NCI-H1092 (cell line): ENCODE data around the gene DPYD.

ENCODE experiments used
- DNase-seq: peaks from one replicate; lab custom pipeline; 2025; lab: John Stamatoyannopoulos, UW

DPYD gene

DNA sequence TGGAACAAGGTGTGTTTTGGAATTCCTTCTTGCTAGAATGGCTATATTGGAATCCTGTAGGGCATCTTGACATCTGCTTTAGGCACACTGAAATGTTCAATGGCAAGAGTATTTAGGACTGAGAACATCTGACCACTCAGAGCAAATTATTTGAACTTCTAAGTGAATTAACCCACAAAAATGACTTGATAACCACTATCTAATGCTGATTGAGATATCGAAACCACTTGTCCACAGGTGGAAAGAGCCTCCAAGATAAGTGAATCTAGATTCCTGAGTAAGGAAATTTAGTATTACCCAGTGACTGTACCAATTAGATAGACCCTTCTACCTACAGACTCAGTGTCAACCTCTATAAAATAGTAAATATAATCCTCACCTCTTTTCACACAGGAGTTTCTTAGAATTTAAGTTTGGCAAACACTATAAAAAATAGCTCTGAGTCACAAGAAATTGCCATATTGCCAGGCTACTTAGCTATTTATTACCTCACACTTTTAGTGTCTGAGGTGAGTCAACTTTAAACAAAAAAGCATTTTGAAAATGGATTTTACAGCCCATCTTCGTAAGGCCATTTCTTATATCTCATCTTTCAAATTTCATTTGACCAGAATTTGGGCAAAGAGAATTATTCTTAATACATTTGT is 777.5 kb downstream of the DPYD start:
- no peak for DNase-seq

DNA sequence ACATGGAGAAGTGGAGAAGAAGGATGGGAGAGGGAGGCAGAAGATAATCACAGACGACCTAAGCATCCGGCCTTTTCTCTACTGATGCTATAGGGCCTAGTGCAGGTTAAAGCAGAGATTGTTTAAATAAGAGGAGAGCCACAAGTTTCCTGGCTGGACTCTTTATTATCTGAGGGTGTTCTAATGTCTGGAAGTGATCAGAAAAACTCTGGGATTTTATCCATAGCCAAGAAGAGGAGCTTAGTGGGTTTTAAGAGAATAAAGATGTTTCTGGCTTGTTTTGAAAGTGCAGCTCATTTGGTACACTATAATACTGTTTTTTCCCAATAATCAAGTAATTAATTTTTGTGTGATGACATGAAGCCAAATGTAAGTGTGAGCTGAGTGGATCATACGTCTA is 780.2 kb downstream of the DPYD start:
- no peak for DNase-seq

- DNase-seq = no peak
These were observed 781.3 kb downstream of the DPYD start for GRCh38 chr1:97139512-97139911.

GRCh38 chr1:97138515-97139032 is 782.3 kb downstream of the DPYD start:
- DNase-seq = no peak

- peak; percentile 32 for DNase-seq
These were observed 782.8 kb downstream of the DPYD start for GRCh38 chr1:97137862-97138514.

- DNase-seq = no peak
These were observed 783.8 kb downstream of the DPYD start for GRCh38 chr1:97136996-97137395.

GRCh38 chr1:97135972-97136371 is 784.9 kb downstream of the DPYD start:
- no peak for DNase-seq

GRCh38 chr1:97128426-97128825 is 792.4 kb downstream of the DPYD start:
- DNase-seq = no peak

DNA sequence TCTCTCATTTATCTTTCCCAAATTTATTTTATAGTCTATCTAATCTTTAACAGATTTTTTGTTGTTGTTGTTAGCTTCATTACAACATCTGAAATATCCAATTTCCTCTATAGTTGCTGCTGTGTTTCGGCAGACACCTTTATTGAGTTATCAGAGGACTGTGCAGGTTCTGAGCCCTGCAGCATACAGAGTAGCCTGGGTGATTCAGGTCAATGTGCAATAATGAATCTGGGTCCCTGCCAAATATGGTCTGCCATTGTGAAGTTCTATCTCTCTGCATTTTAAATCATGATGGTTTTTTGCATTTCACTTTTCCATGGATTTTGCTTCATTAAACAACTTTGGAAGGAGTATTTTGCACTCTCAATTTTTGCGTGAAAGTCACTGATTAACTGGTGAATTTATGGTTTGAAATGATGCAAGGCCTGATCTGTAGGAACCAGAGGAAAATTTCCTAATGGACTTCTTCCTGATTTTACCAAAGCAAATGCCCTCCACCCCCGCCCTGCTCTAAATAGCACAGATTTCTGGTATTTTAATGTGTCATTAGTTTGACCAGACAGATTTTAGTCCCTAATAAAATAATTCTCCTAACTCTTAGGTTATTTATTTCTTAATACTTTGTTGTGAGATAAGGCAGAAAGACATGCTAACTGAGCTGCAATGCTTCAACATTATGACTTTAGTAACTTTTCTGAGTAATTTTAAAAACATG is 797.0 kb downstream of the DPYD start:
- DNase-seq = no peak

DNA sequence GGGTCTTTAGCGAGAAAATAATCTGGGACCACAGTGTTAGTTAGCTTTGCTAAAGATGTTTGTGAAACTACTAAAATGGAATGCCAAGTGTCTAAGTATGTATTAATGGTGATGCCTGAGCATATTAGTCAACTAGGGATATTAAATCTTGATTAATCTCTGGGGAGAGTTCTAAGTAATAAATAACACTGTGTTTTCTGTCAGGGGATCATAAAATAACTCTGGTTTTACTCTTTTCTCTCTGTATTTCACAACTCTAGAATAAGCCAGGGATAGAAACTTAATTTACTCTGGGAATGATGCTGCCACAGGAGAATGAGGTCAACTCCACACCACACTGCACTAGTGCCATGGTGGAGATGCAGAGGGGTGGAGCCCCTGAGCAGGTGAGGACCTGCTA is 800.0 kb downstream of the DPYD start:
- no peak for DNase-seq

GRCh38 chr1:97119260-97120158 is 801.3 kb downstream of the DPYD start:
- DNase-seq = no peak

- DNase-seq = no peak
These were observed 806.0 kb downstream of the DPYD start for GRCh38 chr1:97114842-97115241.

DNA sequence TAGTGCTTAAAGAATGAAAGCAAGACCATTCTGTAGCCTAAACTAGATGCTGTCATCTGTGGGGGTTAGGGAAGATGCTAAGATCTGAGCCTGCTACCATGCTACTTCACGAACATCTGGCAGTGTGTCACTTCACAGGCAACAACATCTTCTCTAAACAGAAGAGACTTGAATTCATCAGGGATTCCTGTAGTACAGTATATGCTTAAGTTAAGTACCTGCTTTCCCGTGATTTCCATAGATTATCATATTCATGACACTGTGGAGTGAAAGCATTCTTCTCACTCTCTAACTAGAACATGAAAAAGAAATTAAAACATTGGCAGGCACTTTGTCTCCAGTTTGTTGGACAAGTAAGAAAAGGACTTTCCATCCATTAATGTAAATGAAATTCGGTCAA is 808.4 kb downstream of the DPYD start:
- no peak for DNase-seq

DNA sequence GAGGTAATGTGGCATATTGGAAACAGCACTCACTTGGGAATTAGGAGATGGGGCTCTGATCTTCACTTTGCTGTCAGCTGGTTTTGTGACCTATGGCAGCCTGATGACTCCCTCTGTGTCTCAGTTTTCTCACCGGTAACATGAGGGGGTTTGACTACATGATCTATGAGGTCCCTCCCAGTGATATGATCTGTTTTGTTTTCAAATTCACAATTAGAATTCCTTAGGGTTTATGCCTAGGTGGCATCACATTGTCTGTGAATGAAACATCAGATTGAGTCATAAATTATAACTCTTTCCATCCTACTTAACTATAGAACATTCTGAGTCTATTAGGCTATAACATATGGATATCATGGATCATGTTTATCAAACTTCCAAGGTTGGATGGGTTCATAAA is 812.7 kb downstream of the DPYD start:
- DNase-seq = no peak

DNA sequence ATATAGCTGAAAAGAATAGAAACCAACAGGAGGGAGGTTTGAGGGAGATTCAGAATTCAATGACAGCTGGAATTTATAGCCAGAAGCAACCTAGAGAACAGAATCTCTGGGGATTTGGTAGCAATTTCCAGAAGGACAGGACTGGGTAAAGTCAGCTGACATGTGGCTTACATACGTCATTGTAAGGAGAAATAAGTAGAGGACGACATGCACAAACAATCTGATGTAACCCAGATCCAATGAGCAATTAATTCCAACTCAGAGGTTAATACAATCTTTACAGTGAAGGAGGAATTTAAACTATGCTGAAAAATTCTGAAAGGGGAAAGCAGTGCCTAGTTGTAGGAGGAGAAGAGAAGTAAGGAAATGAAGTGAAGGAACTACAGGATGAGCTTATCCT is 815.3 kb downstream of the DPYD start:
- no peak for DNase-seq

DNA sequence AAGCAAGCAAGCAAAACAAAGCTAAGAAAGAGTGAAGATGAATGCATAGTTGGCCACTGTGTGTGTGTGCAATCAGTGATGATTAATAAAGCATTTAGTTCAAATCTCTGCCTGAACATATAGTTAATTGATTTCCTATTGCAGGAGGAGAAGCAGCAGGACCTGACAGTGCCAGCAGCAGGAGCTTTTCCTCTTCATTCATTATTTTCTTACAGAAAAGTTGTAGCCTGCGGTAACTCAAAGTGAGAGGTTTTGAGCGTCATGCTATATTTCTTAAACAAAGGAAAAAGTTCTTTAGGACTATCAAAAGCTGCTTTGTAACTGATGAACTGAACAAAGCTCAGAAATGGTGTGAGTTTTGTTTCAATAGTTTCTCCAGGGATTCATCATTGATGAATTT is 819.3 kb downstream of the DPYD start:
- DNase-seq = no peak

- DNase-seq = no peak
These were observed 823.4 kb downstream of the DPYD start for GRCh38 chr1:97097404-97097925.

DNA sequence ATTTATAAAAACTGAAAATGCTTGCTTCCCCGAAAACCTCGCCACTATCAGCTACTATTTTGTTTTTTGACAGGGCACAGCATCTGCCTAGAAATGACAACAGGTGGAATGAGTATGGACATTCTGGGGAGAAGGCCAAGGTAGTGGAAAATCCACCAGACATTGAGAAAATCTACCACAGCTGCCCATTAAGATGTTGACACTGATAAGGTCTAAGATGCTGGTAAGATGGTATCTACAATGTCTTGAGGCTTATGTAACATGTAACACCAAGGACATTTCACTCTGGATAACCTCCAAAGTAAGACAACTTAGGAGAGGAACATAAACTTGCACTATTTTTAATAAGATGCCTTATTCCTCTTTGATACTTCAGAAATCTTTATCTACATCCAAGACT is 825.1 kb downstream of the DPYD start:
- DNase-seq = no peak

- no peak for DNase-seq
These were observed 826.4 kb downstream of the DPYD start for GRCh38 chr1:97094247-97094972.

DNA sequence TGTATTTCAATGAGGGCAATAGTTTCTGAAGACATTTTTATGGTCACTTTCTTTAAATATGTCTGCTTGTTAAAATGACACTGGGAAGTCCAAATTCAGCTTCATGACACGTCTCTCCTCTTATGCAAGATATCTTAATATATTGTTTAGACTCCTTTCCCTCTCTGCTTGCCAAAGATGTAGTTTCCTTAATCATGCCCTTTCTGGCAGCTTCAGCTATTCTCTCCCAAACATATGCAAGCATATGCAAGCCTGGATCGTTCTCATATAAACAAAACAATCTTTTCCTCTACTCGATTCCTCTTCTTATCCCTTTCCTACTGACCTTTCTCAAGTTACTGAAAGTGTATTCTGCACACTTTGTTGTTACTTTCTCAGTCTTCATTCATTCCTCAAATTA is 827.1 kb downstream of the DPYD start:
- DNase-seq = no peak

DNA sequence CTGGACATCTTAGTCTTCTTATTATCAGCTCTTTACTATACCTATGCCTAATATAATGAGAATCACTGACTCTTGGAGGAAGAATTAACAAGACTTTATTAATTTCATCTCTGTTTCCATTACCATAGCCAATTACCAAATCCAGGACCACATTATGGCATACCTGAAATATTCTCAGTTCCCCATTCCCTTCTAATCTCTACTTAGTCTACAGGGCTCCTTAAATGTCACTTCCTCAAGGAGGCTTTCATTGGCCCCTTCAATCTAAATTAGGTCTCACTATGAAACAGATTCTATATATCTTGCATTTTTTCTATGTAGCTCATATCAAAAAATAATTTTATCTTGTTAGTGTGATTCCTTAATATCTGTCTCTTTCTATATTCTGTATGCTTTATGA is 828.0 kb downstream of the DPYD start:
- no peak for DNase-seq
